MM.1S (cell line): ENCODE results near the gene IVD.

Experiments
- DNase-seq: peaks from one replicate; pipeline ENCODE4 v3.0.0-alpha.2; 2015
- H2AFZ ChIP-seq: fragments of 300-600 bp; sonication (generic); 2 replicates; pipeline ENCODE4 v1.6.0; 2016; ENCODE audit warnings: antibody characterized with exemption, low read length
- H3F3A ChIP-seq: fragments of 300-600 bp; sonication (generic); 2 replicates; pipeline ENCODE4 v1.6.1; 2016; ENCODE audit warnings: mild to moderate bottlenecking, antibody characterized with exemption, low read length, moderate library complexity, mixed read lengths; ENCODE audit not compliant: insufficient read depth
- H3K27ac ChIP-seq: fragments of 300-600 bp; sonication (generic); 2 replicates; pipeline ENCODE4 v1.5.1; 2016; ENCODE audit warnings: mild to moderate bottlenecking, low read length
- H3K27me3 ChIP-seq: fragments of 300-600 bp; sonication (generic); replicated peaks from 2 replicates; pipeline ENCODE4 v1.6.0; 2016; ENCODE audit warnings: low read length; ENCODE audit not compliant: insufficient read depth
- H3K36me3 ChIP-seq: fragments of 300-600 bp; sonication (generic); replicated peaks from 2 replicates; pipeline ENCODE4 v1.6.1; 2016; ENCODE audit warnings: mild to moderate bottlenecking, low read length, mixed read lengths; ENCODE audit not compliant: insufficient read depth
- H3K4me1 ChIP-seq: fragments of 300-600 bp; sonication (generic); 2 replicates; pipeline ENCODE4 v1.6.1; 2016; ENCODE audit warnings: low read length, mixed read lengths
- H3K4me2 ChIP-seq: fragments of 300-600 bp; sonication (generic); 2 replicates; pipeline ENCODE4 v1.6.0; 2016; ENCODE audit warnings: low read depth, low read length
- H3K4me3 ChIP-seq: fragments of 300-600 bp; sonication (generic); 2 replicates; pipeline ENCODE4 v1.5.1; 2016; ENCODE audit warnings: low read length, mixed read lengths
- H3K79me2 ChIP-seq: fragments of 300-600 bp; sonication (generic); 2 replicates; pipeline ENCODE4 v1.6.1; 2016; ENCODE audit warnings: mixed run types, low read length, mixed read lengths
- H3K9ac ChIP-seq: fragments of 300-600 bp; sonication (generic); 2 replicates; pipeline ENCODE4 v1.6.1; 2016; ENCODE audit warnings: low read length, mixed read lengths
- H3K9me2 ChIP-seq: fragments of 300-600 bp; sonication (generic); replicated peaks from 2 replicates; pipeline ENCODE4 v1.6.1; 2016; ENCODE audit warnings: mild to moderate bottlenecking, low read length, mixed read lengths; ENCODE audit not compliant: insufficient read depth
- H3K9me3 ChIP-seq: fragments of 300-600 bp; sonication (generic); replicated peaks from 2 replicates; pipeline ENCODE4 v1.6.1; 2016; ENCODE audit warnings: mild to moderate bottlenecking, low read length, mixed read lengths; ENCODE audit not compliant: insufficient read depth
- H4K20me1 ChIP-seq: fragments of 300-600 bp; sonication (generic); 2 replicates; pipeline ENCODE4 v1.6.1; 2016; ENCODE audit warnings: mild to moderate bottlenecking, low read length, moderate library complexity, mixed read lengths; ENCODE audit not compliant: insufficient read depth
- CTCF ChIP-seq: fragments of 300-600 bp; sonication (generic); IDR thresholded peaks from 2 replicates; pipeline ENCODE4 v1.5.1; 2016; ENCODE audit warnings: antibody characterized with exemption, low read length, mixed read lengths
- EZH2 ChIP-seq: fragments of 300-600 bp; sonication (generic); optimal IDR thresholded peaks from 2 replicates; pipeline ENCODE3; 2017; ENCODE audit warnings: low read depth, mild to moderate bottlenecking, antibody characterized with exemption, low read length, mixed read lengths
- EZH2phosphoT487 ChIP-seq: fragments of 300-600 bp; sonication (generic); IDR thresholded peaks from 2 replicates; pipeline ENCODE4 v1.6.1; 2018; ENCODE audit warnings: antibody characterized with exemption, low read length

IVD gene

GRCh38 chr15:40414816-40415215, 9.2 kb downstream of the IVD start:
- Histone ChIP-seq H3K36me3 (peaks cover 7% of the 10 kb centered on the region), H3K9me3 (no peaks in the 10 kb centered on the region), H3K4me2 (no peak overlapping the region), H3K4me1 (no peaks in the 10 kb centered on the region), H3K79me2 (peaks cover 11% of the 10 kb centered on the region; the same call in 1 of the 2 replicates), H4K20me1 (no peaks in the 10 kb centered on the region), H3F3A (no peaks in the 10 kb centered on the region), H3K4me3 (no peak overlapping the region), H3K27ac (no peak overlapping the region), H2AFZ (no peak overlapping the region), H3K27me3 (no peaks in the 10 kb centered on the region), H3K9me2 (no peaks in the 10 kb centered on the region), H3K9ac (no peak overlapping the region)
- DNase-seq = no peak
- TF ChIP-seq EZH2 (no peak), EZH2phosphoT487 (no peak), CTCF (no peak)

DNA sequence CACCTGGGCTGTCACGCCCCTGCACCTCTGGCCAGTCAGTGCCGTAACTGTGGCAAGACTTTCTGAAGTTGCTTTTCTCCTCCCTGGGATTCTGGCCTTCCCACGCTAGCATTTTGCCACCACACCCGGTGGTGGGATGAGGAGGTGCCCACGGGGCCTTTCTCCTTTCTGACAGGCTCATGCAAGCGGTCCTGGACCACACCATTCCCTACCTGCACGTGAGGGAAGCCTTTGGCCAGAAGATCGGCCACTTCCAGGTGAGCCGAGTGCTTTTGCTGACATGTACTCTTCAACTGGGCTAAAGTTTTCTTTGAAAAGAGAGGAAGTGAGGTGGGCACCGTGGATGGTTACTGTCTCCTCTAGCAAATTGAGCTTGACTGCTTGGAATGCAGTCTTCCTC, 9.6 kb downstream of the IVD start:
- no peak for TF ChIP-seq CTCF
- no peak for TF ChIP-seq EZH2
- no peak for TF ChIP-seq EZH2phosphoT487
- no peak overlapping the region for H3K27ac ChIP-seq
- no peak overlapping the region for H3K4me2 ChIP-seq
- H3K36me3 ChIP-seq = peaks cover 7% of the 10 kb centered on the region
- H4K20me1 ChIP-seq = no peaks in the 10 kb centered on the region
- H3K79me2 ChIP-seq = peaks cover 8% of the 10 kb centered on the region; the same call in 1 of the 2 replicates
- no peaks in the 10 kb centered on the region for H3F3A ChIP-seq
- no peaks in the 10 kb centered on the region for H3K27me3 ChIP-seq
- no peak overlapping the region for H3K4me3 ChIP-seq
- H3K9ac ChIP-seq = no peak overlapping the region
- H3K9me3 ChIP-seq = no peaks in the 10 kb centered on the region
- no peak overlapping the region for H2AFZ ChIP-seq
- H3K9me2 ChIP-seq = no peaks in the 10 kb centered on the region
- no peak for DNase-seq
- no peaks in the 10 kb centered on the region for H3K4me1 ChIP-seq

GRCh38 chr15:40416056-40416455, 10.5 kb downstream of the IVD start:
- H3K9me2 ChIP-seq = no peaks in the 10 kb centered on the region
- no peak for DNase-seq
- H3K9ac ChIP-seq = no peak overlapping the region
- H3F3A ChIP-seq = no peaks in the 10 kb centered on the region
- no peaks in the 10 kb centered on the region for H4K20me1 ChIP-seq
- no peak overlapping the region for H3K27ac ChIP-seq
- H3K9me3 ChIP-seq = no peaks in the 10 kb centered on the region
- H3K4me2 ChIP-seq = no peak overlapping the region
- no peak overlapping the region for H3K4me3 ChIP-seq
- no peaks in the 10 kb centered on the region for H3K4me1 ChIP-seq
- no peaks in the 10 kb centered on the region for H3K27me3 ChIP-seq
- TF ChIP-seq CTCF = no peak
- no peak for TF ChIP-seq EZH2
- no peak for TF ChIP-seq EZH2phosphoT487
- no peak overlapping the region for H2AFZ ChIP-seq
- peaks cover under 1% of the 10 kb centered on the region; the same call in 1 of the 2 replicates for H3K79me2 ChIP-seq
- H3K36me3 ChIP-seq = no peaks in the 10 kb centered on the region
